Hematopoietic multipotent progenitor cell treated with erythropoietin and hydrocortisone succinate and interleukin-3 and kit ligand, for 4 days (in vitro differentiated cells): ENCODE data around the gene TLK1.
"Not testable (repeated sequence)": the region's sequence is repeated elsewhere in the genome, so short reads cannot be mapped to it uniquely, and the experiment has no call there.

Source experiments
- DNase-seq: peaks from one replicate; pipeline ENCODE4 v3.0.0-alpha.2; 2015

TLK1 gene

DNA sequence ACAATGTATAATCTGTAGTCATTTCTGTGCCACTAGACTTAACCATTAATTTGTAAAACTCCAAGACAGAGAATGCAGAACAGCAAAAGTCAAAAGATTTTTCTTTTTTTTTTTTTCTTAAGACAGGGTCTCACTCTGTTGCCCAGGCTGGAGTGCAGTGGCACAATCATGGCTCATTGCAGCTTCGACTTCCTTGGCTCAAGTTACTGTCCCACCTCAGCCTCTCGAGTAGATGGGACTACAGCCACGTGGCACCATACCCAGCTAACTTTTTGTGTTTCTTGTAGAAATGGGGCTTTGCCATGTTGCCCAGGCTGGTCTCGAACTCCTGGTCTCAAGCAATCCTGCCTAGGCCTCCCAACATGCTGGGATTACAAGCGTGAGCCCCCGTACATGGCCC lies 80.1 kb downstream of the TLK1 start:
- no peak for DNase-seq

DNA sequence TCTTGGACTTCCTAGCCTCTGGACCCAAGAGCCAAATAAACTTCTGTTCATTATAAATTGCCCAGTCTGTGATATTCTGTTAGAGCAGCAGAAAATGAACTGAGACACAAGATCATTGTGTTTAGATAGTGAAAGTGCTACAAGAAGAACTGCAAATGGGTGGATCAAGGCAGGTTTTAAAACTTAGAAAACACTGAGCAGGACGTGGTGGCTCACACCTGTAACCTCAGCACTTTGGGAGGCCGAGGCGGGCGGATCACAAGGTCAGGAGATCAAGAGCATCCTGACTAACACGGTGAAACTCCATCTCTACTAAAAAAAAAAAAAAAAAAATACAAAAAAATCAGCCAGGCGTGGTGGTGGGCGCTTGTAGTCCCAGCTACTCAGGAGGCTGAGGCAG lies 84.3 kb downstream of the TLK1 start:
- not testable (repeated sequence) for DNase-seq

DNA sequence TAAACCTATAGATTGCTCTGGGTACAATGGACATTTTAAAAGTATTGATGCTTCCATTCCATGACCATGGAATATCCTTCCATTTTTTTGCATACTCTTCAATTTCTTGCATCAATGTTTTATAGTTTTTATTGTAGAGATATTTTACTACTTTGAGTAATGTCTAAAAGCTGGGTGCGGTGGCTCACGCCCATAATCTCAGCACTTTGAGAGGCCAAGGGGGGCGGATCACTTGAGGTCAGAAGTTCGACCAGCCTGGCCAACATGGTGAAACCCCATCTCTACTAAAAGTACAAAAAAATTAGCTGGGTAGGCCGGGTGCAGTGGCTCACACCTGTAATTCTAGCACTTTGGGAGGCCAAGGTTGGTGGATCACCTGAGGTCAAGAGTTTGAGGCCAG lies 88.5 kb downstream of the TLK1 start:
- DNase-seq = no peak

DNA sequence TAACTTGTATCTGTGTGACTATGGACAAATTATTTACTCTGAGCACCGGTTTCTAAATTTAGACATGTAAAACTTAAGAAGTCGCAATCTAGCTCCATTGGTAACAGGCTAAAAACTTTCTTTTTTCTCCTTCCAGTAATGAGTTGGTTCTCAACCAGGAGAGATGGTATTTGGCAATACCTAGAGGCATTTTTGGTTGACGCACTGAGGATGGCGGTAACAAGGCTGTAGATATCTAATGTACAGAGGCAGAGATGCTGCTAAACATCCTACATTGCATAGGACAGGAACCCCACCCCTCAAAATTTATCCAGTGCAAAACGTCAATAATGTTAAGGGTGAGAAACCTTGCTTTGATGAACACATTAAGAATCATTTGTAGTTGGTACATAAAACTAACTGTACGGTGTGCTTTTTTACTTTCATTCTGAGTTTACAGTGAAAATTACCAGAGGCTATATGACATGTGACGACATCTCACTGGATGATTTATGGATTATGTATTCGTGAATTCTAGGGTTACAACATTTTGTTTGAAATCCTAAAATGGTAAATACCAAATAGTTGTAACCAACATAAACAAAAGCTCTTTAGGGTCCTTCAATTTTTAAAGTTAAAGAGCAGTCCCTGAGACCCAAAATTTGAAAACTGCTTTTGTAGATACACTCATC lies 91.3 kb downstream of the TLK1 start:
- DNase-seq = no peak

DNA sequence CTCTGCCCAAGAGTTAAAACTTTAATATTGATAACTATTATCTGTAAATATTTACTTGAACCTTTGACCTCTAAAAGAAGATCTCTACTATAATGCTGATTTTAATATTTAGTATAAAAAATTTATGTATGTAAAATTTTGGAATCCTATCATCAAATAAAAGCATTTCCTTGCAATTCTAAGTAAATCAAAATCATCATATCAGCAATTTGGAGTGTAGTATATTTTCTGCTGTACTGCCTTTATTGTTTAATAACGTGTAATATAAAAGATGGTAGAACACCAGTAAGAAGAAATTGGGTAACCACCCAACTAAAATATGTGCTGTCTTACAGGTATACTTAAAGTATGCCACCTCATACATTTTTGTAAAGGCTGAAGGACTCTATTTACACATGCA lies 94.6 kb downstream of the TLK1 start:
- DNase-seq = no peak

DNA sequence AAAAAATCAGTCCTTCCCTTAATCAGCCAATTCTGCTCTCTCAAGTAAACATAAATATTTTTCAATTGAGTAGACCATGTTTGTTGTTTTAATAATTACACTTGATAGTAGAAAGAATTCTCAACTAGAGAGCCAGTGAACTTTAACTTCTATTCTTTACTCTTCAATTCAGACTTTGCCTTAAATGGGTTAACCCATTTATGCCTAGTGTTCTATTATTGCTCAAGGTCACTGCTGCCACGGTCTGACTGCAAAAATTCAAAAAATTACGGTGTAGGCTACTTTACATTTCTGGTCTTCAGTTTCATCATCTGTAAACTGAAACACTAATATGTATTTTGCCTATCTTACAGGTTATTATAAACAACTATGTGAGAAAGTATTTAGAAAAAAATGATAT lies 103.1 kb downstream of the TLK1 start:
- DNase-seq = no peak

DNA sequence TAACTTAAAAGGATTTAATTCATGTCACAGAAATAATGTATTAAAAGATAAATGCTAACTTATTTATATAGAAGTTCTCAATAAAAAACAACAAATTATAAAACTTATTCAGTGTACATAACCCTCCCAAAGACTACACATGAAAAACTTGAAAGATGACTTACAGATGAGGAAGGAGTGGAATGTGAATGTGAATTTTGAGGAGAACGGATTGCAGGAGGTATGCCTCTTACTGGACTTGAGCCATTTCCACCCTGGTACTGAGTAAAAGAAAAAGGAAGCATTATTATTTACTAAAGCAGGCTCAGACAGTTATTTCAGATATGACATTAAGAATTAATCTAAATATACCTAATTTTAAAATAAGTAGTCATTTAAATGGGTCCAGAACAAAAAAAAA lies 104.4 kb downstream of the TLK1 start:
- DNase-seq = no peak

DNA sequence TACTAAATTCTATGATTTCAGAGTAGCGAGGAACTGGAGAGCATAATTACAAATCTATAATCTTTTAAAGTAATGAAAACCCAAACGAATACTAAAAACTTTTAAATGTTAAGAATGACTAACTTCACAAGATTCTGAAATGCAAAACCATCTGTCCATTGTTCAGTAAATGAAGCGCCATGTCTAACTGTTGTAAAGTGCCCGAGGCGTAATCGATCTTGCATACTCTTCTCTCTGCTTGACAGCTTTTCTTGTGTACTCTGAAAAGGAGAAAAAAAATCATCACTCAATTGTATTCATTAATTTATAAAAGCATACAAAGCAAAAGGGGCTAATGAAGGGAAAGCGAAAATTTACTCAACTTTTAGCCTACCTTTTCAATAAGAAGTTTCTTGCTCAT lies 111.0 kb downstream of the TLK1 start:
- no peak for DNase-seq

DNA sequence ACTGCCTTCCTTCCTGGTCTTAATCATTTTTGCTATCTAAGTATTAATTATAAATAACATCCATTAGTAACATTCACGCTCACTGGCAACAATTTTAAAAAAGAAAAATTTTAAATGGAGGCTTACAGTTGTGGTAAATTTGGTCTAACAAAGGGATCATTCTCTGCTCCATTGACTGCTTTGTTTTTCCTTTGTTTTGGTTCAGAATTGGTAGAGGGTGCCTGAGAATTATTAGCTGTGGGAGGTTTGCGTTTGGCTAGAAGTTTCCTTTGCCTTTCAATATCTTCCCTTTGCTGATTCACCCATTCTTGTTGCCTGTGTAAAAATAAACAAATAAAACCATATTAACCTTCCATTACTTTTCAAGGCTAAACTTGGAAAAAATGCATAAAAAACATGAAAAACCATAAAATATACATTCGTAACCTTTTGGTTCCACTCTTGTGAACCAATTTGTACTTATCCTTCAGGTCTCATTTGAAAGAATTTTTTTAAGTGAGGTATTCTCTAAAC lies 114.6 kb downstream of the TLK1 start:
- DNase-seq = no peak

DNA sequence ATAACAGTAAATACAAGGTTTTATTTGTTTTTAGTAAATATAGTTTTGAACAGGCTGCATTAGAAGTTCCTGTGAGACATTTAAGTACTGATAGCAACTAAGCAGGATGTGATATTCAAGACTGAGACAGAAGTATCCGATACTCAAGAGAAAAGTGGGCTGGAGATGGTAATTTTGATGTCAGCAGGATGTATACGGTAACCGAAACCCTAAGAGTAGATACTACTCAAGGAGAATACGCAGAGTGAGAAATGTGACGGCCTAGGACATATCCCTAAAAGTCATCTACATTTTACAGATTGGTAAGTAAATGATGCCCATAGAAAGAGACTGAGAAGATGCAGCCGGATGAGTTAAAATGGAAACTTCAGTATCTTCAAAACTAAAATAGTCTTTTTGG lies 116.3 kb downstream of the TLK1 start:
- no peak for DNase-seq

DNA sequence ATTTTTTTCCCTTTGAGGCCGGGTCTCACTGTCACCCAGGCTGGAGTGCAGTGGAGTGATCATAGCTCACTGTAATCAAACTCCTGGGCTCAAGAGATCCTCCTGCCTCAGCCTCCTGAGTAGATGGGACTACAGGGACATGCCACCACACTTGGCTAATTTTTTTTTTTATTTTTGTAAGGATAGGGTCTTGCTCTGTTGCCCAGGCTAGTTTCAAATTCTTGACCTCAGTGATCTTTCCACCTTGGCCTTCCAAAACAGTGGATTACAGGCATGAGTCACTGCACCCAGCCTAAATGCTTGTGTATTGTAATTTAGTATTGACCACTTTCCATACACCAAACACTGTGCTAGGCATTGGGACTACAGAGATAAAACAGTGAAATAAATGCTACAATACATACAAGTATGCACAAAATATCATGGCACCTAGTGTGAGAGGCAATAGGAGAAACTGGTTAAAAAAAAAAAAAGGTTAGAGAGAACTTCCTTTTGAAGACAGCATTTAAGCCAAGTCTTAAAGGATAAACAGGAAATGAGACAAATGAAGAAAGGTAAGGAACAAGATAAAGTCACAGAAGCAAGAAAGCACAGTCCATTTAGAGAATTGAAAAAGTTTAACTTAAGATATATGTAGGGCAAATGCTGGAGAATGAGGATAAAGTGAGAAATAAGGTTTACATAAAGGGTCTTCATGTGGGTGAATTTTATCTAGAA lies 118.3 kb downstream of the TLK1 start:
- no peak for DNase-seq

DNA sequence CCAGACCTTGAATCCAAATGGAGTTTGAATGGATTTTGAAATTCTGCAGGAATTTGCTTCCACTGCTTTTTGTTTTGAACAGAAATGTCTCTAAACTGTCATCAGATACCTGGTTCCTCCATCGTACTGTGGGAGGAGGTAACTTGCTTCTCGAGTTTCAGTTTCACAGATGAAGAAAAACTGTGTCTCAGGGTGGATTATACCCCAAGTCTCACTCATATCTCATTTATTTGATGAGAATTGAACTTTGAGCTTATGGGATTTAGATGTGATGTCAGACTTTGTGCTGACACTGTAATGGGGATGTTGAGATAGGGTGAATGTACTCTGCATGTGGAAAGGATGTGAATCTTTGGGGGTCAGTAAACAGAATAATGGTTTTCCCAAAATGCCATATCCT lies 124.2 kb downstream of the TLK1 start:
- no peak for DNase-seq

DNA sequence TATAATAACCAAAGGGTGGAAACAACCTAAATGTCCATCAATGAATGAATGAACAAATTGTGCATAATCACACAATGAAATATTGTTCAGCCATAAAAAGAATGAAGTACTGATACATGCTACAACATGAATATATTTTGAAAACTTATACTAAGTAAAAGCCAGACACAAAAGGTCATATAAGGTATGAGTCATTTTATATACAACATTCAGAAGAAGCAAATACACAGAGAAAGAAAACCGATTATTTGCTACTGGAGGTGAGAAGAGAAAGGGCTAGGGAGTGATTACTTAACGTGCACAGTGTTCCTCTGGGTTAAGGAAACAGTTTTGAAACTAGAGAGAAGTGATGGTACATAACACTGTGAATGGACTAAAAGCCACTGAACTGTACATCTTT lies 126.4 kb downstream of the TLK1 start:
- DNase-seq = no peak

DNA sequence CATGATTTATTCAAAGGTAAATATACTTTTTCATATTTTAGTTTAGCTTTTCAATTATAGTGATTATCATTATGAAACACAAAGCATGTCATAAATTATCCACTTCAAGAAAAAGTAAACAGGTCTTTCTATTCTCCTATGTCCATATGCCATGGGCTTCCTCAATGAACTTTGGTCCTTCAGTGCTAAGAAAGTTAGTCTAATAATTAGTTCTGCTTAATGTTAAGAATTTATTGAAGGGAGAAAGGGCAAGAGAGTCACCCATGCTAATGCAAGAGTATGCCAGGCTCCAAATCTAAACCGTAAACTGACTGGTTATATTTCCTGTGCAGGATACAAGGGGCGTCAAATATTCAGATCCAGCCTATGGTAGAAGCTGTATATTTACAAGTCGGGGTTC lies 135.5 kb downstream of the TLK1 start:
- DNase-seq = no peak

DNA sequence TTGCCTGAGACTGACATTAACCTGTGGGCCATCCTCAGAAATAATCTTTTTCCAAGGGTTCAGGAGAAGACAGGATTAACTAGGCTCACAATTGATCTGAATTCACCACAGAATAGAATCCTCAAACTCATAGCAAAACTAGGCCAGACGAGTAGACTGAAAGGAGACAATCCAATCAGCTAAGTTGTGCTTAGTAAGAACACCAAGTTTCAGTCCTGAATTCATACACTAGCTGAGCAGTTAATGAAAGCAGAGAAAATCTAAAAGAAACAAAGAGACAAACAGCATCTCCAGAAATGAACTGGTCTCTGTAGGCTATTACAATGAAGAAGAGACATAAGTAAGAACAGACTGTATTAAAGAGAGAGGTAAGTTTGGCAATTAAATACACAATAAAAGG lies 142.2 kb downstream of the TLK1 start:
- DNase-seq = no peak

DNA sequence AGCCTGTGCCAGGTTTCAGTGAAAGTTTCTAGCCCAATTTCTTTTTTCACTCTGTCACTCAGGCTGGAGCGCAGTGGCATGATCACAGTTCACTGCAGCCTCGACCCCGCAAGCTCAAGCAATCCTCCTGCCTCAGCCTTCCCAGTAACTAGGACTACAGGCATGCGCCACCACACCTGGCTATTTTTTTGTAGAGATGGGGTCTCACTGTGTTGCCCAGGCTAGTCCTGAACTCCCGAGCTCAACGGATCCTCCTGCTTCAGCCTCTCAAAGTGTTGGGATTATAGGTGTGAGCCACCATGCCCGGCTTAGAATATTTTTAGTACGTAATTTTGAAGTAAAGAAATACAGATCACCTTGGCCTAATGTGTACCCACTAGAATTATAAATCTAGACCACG lies 144.6 kb downstream of the TLK1 start:
- no peak for DNase-seq

DNA sequence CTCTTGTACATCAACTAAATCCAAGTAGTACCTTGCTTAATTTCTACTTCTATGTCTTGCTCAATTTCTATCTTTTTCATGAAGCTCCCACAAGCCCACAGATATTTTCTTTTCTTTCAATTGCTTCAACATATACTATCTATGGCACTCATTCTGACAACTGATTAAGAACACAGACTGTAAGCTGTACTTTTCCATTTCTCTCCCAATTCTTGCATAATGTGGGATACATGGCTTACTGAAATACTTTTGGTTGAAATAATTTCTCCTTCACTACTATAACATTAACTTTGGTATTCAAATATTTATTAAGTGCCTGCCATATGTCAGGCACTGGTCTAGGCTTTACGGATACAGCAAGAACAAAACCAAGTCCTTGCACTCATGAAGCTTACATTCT lies 146.8 kb downstream of the TLK1 start:
- no peak for DNase-seq

DNA sequence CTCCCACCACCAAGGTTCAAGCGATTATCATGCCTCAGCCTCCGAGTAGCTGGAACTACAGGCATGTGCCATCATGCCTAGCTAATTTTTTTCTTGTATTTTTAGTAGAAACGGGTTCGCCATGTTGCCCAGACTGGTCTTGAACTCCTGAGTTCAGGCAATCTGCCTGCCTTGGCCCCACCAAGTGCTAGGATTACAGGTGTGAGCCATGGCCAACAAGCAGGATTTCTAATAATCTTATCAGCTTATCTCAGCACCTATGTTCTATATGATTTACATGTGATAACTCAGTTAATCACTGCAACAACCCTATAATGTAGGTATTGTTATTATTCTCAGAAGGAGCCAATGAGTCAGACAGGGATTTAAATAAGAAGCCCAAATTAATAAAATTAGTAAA lies 151.3 kb downstream of the TLK1 start:
- no peak for DNase-seq

DNA sequence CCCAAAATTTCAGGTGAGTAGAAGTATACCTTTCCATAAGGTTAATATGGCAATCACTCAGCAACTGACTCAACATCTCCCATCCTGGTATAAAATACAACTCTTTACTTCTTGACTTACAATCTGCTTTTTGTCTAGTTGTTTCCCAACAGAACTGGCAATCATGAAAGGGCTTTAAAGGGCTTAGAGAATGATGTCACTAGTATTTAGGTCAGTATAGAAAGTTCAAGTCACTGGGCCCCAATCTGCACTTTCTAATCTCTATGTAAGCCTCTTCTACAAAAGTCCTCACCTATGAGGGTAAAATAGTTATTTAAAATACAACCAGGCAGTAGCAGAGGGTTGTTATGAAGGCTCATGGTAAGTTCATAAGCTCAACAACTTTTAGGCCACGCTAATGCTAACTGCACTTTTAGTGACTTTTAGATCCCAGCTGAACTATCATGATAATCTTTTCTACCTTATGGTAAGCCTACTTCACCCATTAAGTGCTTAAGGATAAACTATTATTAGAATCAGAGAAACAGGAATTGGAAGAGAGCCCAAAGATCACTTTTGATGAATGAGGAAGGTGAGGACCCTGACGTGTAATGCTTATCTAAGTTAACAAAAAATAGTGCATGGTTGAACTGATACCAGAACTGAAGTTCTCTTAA lies 152.0 kb downstream of the TLK1 start:
- DNase-seq = no peak

DNA sequence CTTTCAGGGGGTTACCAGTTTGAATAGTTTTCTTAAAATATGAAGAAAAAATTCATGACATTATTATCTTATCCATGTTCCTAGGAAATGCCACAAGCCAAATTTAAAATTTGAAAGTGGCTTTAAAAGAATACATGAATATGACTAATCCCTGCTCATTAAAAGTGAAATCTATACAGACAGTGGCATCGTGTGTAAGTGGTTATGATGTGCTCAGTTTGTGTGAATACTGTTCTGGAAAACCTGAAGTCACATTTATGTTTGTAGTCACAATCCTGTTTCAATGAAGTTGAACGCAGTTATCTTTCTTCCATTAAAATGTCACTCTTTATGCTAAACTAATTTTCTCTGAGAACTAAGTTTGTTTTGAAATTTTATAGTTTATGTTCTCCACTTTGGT lies 155.9 kb downstream of the TLK1 start:
- no peak for DNase-seq

DNA sequence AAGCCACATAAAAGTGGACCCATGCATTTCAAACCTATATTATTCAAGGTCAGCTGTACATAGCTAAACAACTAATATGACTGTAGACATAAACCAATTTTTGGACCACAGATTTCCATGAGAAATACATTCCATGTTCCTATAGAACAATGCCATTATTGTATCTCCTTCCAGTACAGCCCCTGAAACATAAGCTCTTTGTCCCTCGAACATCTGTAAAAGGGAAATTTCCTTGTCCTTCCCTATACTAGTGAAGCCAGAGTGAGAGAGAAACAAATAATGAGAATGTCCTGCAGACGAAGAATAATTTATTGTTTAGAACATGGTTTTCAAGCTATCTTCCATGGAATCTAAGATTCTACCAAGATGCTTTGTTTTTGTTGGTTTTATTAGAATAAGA lies 156.3 kb downstream of the TLK1 start:
- DNase-seq = no peak

DNA sequence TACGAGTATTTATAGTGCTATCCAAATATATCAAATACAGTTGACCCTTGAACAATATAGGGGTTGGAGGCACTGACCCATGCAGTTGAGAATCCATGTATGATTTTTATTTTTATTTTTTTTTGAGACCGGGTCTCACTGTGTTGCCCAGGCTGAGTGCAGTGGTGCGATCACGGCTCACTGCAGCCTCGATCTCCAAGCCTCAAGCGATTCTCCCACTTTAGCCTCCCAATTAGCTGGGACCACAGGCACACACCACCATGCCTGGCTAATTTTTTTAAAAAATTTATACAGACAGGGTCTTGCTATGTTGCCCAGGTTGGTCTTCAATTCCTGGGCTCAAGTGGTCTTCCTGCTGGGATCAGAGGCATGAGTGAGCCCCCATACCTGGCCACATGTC lies 161.0 kb downstream of the TLK1 start:
- DNase-seq = no peak

DNA sequence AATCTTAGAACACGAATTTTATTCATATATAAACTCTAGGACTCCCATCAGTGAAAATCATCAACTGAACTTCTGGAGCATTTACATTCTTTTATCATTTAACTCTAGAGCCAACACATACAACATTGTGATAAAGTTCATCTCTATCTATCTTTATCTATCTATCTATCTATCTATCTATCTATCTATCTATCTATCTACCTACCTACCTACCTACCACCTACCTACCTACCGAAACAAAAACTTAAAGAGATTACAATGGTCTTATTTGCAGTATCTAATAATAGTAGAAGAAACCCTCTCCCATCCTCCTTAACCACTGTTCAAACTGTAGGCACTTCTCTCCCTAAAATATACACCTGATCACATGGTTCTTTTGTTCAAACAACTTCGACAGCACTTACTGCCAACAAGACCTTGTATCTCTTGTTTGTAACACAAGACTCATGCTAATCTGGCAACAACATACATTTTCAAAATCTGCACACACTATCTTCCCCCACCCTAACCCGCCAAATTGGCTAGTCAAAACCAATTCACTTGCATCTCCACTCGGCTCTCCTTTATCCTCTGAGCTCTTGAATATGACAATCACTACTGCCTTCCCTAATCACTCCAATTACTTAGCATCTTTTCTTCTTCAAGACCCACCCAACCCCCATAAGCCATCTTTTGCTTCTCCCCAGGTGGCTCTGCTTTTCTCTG lies 162.6 kb downstream of the TLK1 start:
- DNase-seq = peak; percentile 30

DNA sequence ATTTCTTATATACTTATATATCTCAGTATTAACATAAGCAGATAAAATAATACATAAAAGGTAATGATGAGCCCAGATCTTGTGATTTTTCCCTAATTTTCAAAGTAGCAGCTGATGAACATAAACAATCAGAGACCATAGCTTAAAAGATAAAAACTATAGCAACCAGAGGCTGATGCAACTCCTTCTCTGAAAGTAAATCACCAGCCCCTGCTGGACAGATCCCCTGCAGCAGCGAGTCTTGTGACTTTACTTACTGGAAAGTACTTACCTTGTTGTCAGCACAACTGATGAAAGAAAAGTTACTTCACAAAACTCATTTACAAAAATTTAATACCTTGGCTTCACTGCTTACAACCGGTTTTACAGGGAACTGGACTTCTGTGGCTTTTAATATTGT lies 164.4 kb downstream of the TLK1 start:
- DNase-seq = peak; percentile 28
